Lower lobe of right lung (tissue), 2 donors: ENCODE measurements around the gene RAB40C. TPM values are rescaled to one million over a fixed set of nuclear protein-coding genes. Genes with fewer than 3 reads are reported as not detected.

Experiments
- ATAC-seq, 2 donors: fragments of 200-7000 bp; cut with Tn5 transposase; one replicate each; pipeline ENCODE4 v1.9.1; 2020 to 2022; ENCODE audit warnings: mild to moderate bottlenecking in 2 of 2, moderate library complexity in 2 of 2
- DNase-seq: peaks from one replicate; pipeline ENCODE4 v3.0.0-alpha.2; 2020
- H3K27ac ChIP-seq: fragments of 200-600 bp; one replicate; pipeline ENCODE4 v1.8.0; 2022
- H3K27me3 ChIP-seq: fragments of 200-600 bp; one replicate; pipeline ENCODE4 v1.8.0; 2022; ENCODE audit warnings: low read depth
- H3K36me3 ChIP-seq: fragments of 200-600 bp; one replicate; pipeline ENCODE4 v1.8.0; 2022; ENCODE audit warnings: mild to moderate bottlenecking
- H3K4me1 ChIP-seq: fragments of 200-600 bp; one replicate; pipeline ENCODE4 v1.8.0; 2022
- H3K4me3 ChIP-seq: fragments of 200-600 bp; one replicate; pipeline ENCODE4 v1.8.0; 2022; ENCODE audit warnings: mild to moderate bottlenecking
- H3K9me3 ChIP-seq: fragments of 200-600 bp; one replicate; pipeline ENCODE4 v1.8.0; 2022
- CTCF ChIP-seq: fragments of 200-600 bp; IDR thresholded peaks from one replicate; pipeline ENCODE4 v1.8.0; 2022; ENCODE audit warnings: antibody characterized with exemption, mild to moderate bottlenecking
- intact Hi-C: fragments of 100-400 bp; cut with DNase I; formaldehyde crosslinking; loops from one replicate; pipeline ENCODE4 v1.11.0; 2022
- total RNA-seq: library from RNA; stranded (reverse); fragmentation: NEBNext Ultra II Directional; extraction: Animal tissue kit (Norgen Biotek cat#: 25700); gene quantifications from one replicate; pipeline ENCODE4 v1.2.1, GENCODE V29; 2021
- donor health status: DM: no; HTN: yes; CAD: no; lungs with severe emphysema.

The RAB40C gene
- total RNA-seq, 1 donor from 2014 or later = 40.1 TPM

GRCh38 chr16:672371-672770, 82.5 kb downstream of the RAB40C start:
- H3K27me3 ChIP-seq = peaks cover 11% of the 10 kb centered on the region
- no peak overlapping the region for H3K27ac ChIP-seq
- intact Hi-C loops = no loop called here
- ATAC-seq (no peak), DNase-seq (no peak)
- H3K9me3 ChIP-seq = no peaks in the 10 kb centered on the region
- no peak for TF ChIP-seq CTCF
- H3K4me1 ChIP-seq = peaks cover 26% of the 10 kb centered on the region
- peaks cover 49% of the 10 kb centered on the region for H3K36me3 ChIP-seq
- no peak overlapping the region for H3K4me3 ChIP-seq

- Histone ChIP-seq H3K4me1 (peaks cover 22% of the 10 kb centered on the region), H3K27me3 (peaks cover 11% of the 10 kb centered on the region), H3K4me3 (no peak overlapping the region), H3K36me3 (peaks cover 49% of the 10 kb centered on the region), H3K27ac (no peak overlapping the region), H3K9me3 (no peaks in the 10 kb centered on the region)
- intact Hi-C loops = no loop called here
- DNase-seq = no peak
- no peak for TF ChIP-seq CTCF
- ATAC-seq = no peak
These were observed 83.0 kb downstream of the RAB40C start for GRCh38 chr16:672851-673250.

DNA sequence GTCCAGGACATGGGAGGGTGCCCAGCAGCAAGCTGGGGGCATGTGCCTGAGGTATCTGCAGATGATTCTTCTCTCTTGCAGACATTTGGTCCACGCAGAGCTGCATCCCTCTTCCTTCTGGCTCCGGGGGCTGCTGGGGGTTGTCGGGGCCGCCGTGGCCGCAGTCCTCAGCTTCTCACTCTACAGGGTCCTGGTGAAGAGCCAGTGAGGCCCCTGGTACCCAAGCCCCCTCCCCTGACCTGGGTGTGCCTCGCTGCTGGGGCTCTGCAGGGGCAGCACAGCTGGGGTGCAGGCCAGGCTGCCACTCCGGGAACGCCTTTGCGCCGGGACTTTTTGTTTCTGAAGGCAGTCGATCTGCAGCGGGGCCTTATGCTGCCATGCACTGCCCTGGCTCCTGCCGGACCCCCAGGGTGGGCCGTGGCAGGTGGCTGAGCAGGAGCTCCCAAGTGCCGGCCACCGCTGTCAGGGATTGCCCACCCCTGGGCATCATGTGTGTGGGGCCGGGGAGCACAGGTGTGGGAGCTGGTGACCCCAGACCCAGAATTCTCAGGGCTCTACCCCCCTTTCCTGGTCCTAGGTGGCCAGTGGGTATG, 83.6 kb downstream of the RAB40C start:
- peaks cover 49% of the 10 kb centered on the region for H3K36me3 ChIP-seq
- no peak overlapping the region for H3K27ac ChIP-seq
- DNase-seq (no peak), ATAC-seq (no peak)
- no peak overlapping the region for H3K4me3 ChIP-seq
- no peak for TF ChIP-seq CTCF
- intact Hi-C loops = no loop called here
- H3K4me1 ChIP-seq = peaks cover 21% of the 10 kb centered on the region
- no peaks in the 10 kb centered on the region for H3K9me3 ChIP-seq
- peaks cover 11% of the 10 kb centered on the region for H3K27me3 ChIP-seq

DNA sequence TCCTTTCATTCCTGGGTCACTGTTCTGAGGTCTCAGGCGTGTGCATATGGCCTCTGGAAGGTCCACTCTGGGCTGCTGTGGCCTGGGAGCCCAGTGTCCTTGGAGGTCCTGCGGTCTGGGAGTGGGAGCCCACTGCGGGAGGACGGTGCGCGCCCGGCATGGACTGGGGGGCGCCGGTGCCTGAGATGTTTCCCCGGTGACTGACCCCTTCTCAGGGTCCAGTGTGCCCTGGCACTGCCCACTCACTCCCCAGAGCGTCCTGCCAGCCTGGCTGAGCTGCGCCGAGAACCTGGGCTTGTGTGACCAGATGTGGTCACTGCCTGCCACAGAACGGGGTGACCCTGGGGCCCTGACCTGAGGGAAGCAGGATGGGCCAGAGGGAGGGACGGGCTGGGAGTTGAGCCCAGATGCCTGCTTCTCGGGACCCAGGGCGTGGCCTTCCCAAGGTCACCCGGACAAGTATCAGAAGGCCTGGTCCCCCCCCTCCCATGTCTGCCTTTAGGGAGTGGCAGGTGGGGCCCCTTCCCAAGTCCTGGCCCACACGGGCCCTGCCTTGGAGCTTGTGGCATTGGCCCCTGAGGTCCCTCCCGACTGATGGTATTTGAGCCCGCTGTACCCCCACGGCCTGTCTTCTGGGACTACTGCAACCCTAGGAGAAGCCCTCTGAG, 84.5 kb downstream of the RAB40C start:
- Histone ChIP-seq H3K27ac (no peak overlapping the region), H3K27me3 (peaks cover 11% of the 10 kb centered on the region), H3K9me3 (no peaks in the 10 kb centered on the region), H3K4me3 (no peak overlapping the region), H3K4me1 (peaks cover 20% of the 10 kb centered on the region), H3K36me3 (peaks cover 47% of the 10 kb centered on the region)
- intact Hi-C loops = no loop called here
- DNase-seq (no peak), ATAC-seq (no peak)
- no peak for TF ChIP-seq CTCF

- intact Hi-C loops = no loop called here
- DNase-seq (peak; percentile 68), ATAC-seq (no peak)
- H3K27ac ChIP-seq = no peak within 1 kb of the TSS
- no peak for TF ChIP-seq CTCF
- peaks cover 39% of the 10 kb centered on the region for H3K36me3 ChIP-seq
- H3K27me3 ChIP-seq = peaks cover 11% of the 10 kb centered on the region
- peaks cover 19% of the 10 kb centered on the region for H3K4me1 ChIP-seq
- no peaks in the 10 kb centered on the region for H3K9me3 ChIP-seq
- H3K4me3 ChIP-seq = peak within 1 kb of the TSS; percentile 41
These were observed 85.4 kb downstream of the RAB40C start, which contains the start of gene RHBDL1 for GRCh38 chr16:674968-675883. Gene RHBDL1 (plus strand): TSS chr16:675671. CDS start chr16:675791, 120 bp downstream.
